SK-N-SH treated with all-trans-retinoic acid at 6 μM for 48 hours (cell line): Measurements from ENCODE around the gene ARL4D.
"Not testable (repeated sequence)": the region's sequence is repeated elsewhere in the genome, so short reads cannot be mapped to it uniquely, and the experiment has no call there.

Source experiments
- ATAC-seq: fragments of 200-7000 bp; cut with Tn5 transposase; 3 replicates; pipeline ENCODE4 v1.9.1; 2020; ENCODE audit warnings: mild to moderate bottlenecking, moderate library complexity
- ARNTL ChIP-seq: fragments of 450-650 bp; formaldehyde crosslinking; IDR thresholded peaks from 2 replicates; pipeline ENCODE4 v1.5.0; 2020; ENCODE audit warnings: low read depth, mild to moderate bottlenecking, moderate library complexity, borderline replicate concordance
- BACH2 ChIP-seq: fragments of 250-450 bp; sonication (Bioruptor Pico); IDR thresholded peaks from 2 replicates; pipeline ENCODE4 v1.9.0; 2021; ENCODE audit warnings: mild to moderate bottlenecking, borderline replicate concordance
- CSDC2 ChIP-seq: fragments of 250-450 bp; sonication (Bioruptor Pico); IDR thresholded peaks from 2 replicates; pipeline ENCODE4 v1.5.0; 2020; ENCODE audit warnings: mild to moderate bottlenecking, moderate library complexity
- ESRRG ChIP-seq: fragments of 250-450 bp; sonication (Bioruptor Pico); IDR thresholded peaks from 2 replicates; pipeline ENCODE4 v1.6.1; 2021; ENCODE audit warnings: mild to moderate bottlenecking
- GLIS3 ChIP-seq: fragments of 250-450 bp; sonication (Bioruptor Pico); IDR thresholded peaks from 2 replicates; pipeline ENCODE4 v1.5.0; 2020; ENCODE audit warnings: mild to moderate bottlenecking, moderate library complexity
- ISL1 ChIP-seq: fragments of 250-450 bp; sonication (Bioruptor Pico); IDR thresholded peaks from 2 replicates; pipeline ENCODE4 v2.1.2; 2022; ENCODE audit warnings: mild to moderate bottlenecking, moderate library complexity
- OSR1 ChIP-seq: fragments of 250-450 bp; sonication (Bioruptor Pico); IDR thresholded peaks from 2 replicates; pipeline ENCODE4 v1.8.0; 2022; ENCODE audit warnings: moderate library complexity, mild to moderate bottlenecking, inconsistent platforms
- PPARA ChIP-seq: fragments of 250-450 bp; sonication (Bioruptor Pico); IDR thresholded peaks from 2 replicates; pipeline ENCODE4 v1.5.0; 2020; ENCODE audit warnings: mild to moderate bottlenecking, borderline replicate concordance
- RARB ChIP-seq: fragments of 250-450 bp; sonication (Bioruptor Pico); IDR thresholded peaks from 2 replicates; pipeline ENCODE4 v1.8.0; 2021; ENCODE audit warnings: mild to moderate bottlenecking, moderate library complexity
- SNAI2 ChIP-seq: fragments of 250-450 bp; sonication (Bioruptor Pico); IDR thresholded peaks from 2 replicates; pipeline ENCODE4 v1.5.0; 2020; ENCODE audit warnings: mild to moderate bottlenecking, moderate library complexity
- TOX ChIP-seq: fragments of 250-450 bp; sonication (Bioruptor Pico); IDR thresholded peaks from 2 replicates; pipeline ENCODE4 v1.8.0; 2021; ENCODE audit warnings: mild to moderate bottlenecking, moderate library complexity, borderline replicate concordance
- ZC3H10 ChIP-seq: fragments of 250-450 bp; sonication (Bioruptor Pico); IDR thresholded peaks from 2 replicates; pipeline ENCODE4 v1.5.1; 2021; ENCODE audit warnings: mild to moderate bottlenecking, moderate library complexity
- ZFP3 ChIP-seq: fragments of 250-450 bp; sonication (Bioruptor Pico); IDR thresholded peaks from 2 replicates; pipeline ENCODE4 v1.5.0; 2020; ENCODE audit warnings: mild to moderate bottlenecking, moderate library complexity
- ZFP30 ChIP-seq: fragments of 450-650 bp; formaldehyde crosslinking; IDR thresholded peaks from 2 replicates; pipeline ENCODE4 v1.5.0; 2022; ENCODE audit warnings: mild to moderate bottlenecking, moderate library complexity
- ZNF565 ChIP-seq: fragments of 450-650 bp; formaldehyde crosslinking; conservative IDR thresholded peaks from 2 replicates; pipeline ENCODE4 v1.5.0; 2020; ENCODE audit warnings: low read depth, mild to moderate bottlenecking, moderate library complexity
- ZNF70 ChIP-seq: fragments of 450-650 bp; formaldehyde crosslinking; IDR thresholded peaks from 2 replicates; pipeline ENCODE4 v1.5.0; 2020; ENCODE audit warnings: mild to moderate bottlenecking, moderate library complexity
- ZNF8 ChIP-seq: fragments of 450-650 bp; formaldehyde crosslinking; IDR thresholded peaks from 2 replicates; pipeline ENCODE4 v1.5.0; 2020; ENCODE audit warnings: mild to moderate bottlenecking, moderate library complexity
- TF ChIP-seq, protein P1 (sequence below): fragments of 250-450 bp; sonication (Bioruptor Pico); IDR thresholded peaks from 2 replicates; pipeline ENCODE4 v1.5.0; 2020; ENCODE audit warnings: mild to moderate bottlenecking, moderate library complexity
- TF ChIP-seq, protein P2 (sequence below): fragments of 250-450 bp; sonication (Bioruptor Pico); IDR thresholded peaks from 2 replicates; pipeline ENCODE4 v1.8.0; 2021; ENCODE audit warnings: low read depth, mild to moderate bottlenecking, moderate library complexity, borderline replicate concordance
- TF ChIP-seq, protein P3 (sequence below): fragments of 250-450 bp; sonication (Bioruptor Pico); IDR thresholded peaks from 2 replicates; pipeline ENCODE4 v1.5.1; 2020; ENCODE audit warnings: low read depth, mild to moderate bottlenecking, moderate library complexity
- TF ChIP-seq, protein P4 (sequence below): fragments of 250-450 bp; sonication (Bioruptor Pico); IDR thresholded peaks from 2 replicates; pipeline ENCODE4 v1.5.1; 2021; ENCODE audit warnings: mild to moderate bottlenecking, moderate library complexity

Gene ARL4D

GRCh38 chr17:43372273-43372911 lies 26.4 kb upstream of the ARL4D start:
- TF ChIP-seq, protein P1, sequence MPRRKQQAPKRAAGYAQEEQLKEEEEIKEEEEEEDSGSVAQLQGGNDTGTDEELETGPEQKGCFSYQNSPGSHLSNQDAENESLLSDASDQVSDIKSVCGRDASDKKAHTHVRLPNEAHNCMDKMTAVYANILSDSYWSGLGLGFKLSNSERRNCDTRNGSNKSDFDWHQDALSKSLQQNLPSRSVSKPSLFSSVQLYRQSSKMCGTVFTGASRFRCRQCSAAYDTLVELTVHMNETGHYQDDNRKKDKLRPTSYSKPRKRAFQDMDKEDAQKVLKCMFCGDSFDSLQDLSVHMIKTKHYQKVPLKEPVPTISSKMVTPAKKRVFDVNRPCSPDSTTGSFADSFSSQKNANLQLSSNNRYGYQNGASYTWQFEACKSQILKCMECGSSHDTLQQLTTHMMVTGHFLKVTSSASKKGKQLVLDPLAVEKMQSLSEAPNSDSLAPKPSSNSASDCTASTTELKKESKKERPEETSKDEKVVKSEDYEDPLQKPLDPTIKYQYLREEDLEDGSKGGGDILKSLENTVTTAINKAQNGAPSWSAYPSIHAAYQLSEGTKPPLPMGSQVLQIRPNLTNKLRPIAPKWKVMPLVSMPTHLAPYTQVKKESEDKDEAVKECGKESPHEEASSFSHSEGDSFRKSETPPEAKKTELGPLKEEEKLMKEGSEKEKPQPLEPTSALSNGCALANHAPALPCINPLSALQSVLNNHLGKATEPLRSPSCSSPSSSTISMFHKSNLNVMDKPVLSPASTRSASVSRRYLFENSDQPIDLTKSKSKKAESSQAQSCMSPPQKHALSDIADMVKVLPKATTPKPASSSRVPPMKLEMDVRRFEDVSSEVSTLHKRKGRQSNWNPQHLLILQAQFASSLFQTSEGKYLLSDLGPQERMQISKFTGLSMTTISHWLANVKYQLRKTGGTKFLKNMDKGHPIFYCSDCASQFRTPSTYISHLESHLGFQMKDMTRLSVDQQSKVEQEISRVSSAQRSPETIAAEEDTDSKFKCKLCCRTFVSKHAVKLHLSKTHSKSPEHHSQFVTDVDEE (CRISPR knock-in tag), result no peak
- TF ChIP-seq, protein P2, sequence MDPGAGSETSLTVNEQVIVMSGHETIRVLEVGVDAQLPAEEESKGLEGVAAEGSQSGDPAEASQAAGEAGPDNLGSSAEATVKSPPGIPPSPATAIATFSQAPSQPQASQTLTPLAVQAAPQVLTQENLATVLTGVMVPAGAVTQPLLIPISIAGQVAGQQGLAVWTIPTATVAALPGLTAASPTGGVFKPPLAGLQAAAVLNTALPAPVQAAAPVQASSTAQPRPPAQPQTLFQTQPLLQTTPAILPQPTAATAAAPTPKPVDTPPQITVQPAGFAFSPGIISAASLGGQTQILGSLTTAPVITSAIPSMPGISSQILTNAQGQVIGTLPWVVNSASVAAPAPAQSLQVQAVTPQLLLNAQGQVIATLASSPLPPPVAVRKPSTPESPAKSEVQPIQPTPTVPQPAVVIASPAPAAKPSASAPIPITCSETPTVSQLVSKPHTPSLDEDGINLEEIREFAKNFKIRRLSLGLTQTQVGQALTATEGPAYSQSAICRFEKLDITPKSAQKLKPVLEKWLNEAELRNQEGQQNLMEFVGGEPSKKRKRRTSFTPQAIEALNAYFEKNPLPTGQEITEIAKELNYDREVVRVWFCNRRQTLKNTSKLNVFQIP (CRISPR knock-in tag), result no peak
- TF ChIP-seq TOX (CRISPR knock-in tag) (no peak), ARNTL (CRISPR knock-in tag) (no peak), ZC3H10 (CRISPR knock-in tag) (no peak), RARB (no peak)
- TF ChIP-seq, protein P3, sequence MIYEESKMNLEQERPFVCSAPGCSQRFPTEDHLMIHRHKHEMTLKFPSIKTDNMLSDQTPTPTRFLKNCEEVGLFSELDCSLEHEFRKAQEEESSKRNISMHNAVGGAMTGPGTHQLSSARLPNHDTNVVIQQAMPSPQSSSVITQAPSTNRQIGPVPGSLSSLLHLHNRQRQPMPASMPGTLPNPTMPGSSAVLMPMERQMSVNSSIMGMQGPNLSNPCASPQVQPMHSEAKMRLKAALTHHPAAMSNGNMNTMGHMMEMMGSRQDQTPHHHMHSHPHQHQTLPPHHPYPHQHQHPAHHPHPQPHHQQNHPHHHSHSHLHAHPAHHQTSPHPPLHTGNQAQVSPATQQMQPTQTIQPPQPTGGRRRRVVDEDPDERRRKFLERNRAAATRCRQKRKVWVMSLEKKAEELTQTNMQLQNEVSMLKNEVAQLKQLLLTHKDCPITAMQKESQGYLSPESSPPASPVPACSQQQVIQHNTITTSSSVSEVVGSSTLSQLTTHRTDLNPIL, result no peak
- no peak for ATAC-seq

DNA sequence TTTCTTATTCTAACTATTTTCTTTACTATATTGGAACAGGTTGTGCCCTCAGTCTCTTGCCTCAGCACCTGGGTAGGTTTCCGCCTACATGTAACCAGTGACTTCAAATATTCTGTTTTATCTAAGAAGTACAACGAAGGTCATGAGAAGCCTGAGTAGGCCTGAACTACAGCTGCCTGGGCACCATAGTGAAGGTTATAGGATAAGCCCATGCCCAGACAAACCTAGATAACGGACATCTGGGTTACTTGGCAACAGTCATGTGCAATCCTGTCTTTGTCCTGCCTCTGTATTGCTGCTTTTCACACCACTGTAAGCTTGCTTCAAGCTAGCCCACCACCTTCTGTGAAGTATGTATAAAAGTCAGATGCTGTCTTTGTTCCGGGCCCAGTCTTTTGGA lies 25.4 kb upstream of the ARL4D start:
- no peak for TF ChIP-seq GLIS3 (CRISPR knock-in tag)
- TF ChIP-seq ZNF8, result no peak
- TF ChIP-seq CSDC2 (CRISPR knock-in tag), result no peak
- no peak for TF ChIP-seq ZFP30
- no peak for TF ChIP-seq RARB
- TF ChIP-seq TOX (CRISPR knock-in tag), result no peak
- TF ChIP-seq, all 23 proteins: peak for 0
- ATAC-seq, result no peak

DNA sequence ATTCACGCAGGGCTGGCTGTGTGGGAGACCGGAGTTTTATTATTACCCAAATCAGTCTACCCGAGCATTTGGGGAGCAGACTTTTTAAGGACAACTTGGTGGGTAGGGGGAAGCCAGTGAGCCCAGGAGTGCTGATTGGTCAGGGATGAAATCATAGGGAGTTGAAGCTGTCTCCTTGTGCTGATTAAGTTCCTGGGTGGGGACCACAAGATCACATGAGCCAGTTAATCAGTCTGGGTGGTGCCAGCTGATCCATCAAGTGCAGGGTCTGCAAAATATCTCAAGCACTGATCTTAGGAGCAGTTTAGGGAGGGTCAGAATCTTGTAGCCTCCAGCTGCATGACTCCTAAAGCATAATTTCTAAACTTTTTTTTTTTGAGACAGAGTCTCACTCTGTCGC lies 22.9 kb upstream of the ARL4D start:
- not testable (repeated sequence) for ATAC-seq

GRCh38 chr17:43377056-43377810 lies 21.6 kb upstream of the ARL4D start:
- no peak for TF ChIP-seq BACH2 (CRISPR knock-in tag)
- no peak for TF ChIP-seq PPARA (CRISPR knock-in tag)
- TF ChIP-seq ARNTL (CRISPR knock-in tag), result no peak
- no peak for TF ChIP-seq ZC3H10 (CRISPR knock-in tag)
- no peak for TF ChIP-seq ZNF70 (CRISPR knock-in tag)
- TF ChIP-seq ZFP30, result no peak
- no peak for TF ChIP-seq ESRRG (CRISPR knock-in tag)
- TF ChIP-seq ISL1 (CRISPR knock-in tag), result no peak
- TF ChIP-seq ZNF565 (CRISPR knock-in tag), result no peak
- no peak for TF ChIP-seq OSR1
- no peak for TF ChIP-seq ZFP3 (CRISPR knock-in tag)
- TF ChIP-seq, protein P1 (CRISPR knock-in tag), result no peak
- TF ChIP-seq SNAI2 (CRISPR knock-in tag), result no peak
- TF ChIP-seq, protein P2 (CRISPR knock-in tag), result no peak
- TF ChIP-seq, protein P3, result no peak
- TF ChIP-seq TOX (CRISPR knock-in tag), result no peak
- TF ChIP-seq CSDC2 (CRISPR knock-in tag), result no peak
- TF ChIP-seq, protein P4, sequence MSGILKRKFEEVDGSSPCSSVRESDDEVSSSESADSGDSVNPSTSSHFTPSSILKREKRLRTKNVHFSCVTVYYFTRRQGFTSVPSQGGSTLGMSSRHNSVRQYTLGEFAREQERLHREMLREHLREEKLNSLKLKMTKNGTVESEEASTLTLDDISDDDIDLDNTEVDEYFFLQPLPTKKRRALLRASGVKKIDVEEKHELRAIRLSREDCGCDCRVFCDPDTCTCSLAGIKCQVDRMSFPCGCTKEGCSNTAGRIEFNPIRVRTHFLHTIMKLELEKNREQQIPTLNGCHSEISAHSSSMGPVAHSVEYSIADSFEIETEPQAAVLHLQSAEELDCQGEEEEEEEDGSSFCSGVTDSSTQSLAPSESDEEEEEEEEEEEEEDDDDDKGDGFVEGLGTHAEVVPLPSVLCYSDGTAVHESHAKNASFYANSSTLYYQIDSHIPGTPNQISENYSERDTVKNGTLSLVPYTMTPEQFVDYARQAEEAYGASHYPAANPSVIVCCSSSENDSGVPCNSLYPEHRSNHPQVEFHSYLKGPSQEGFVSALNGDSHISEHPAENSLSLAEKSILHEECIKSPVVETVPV, result no peak
- TF ChIP-seq RARB, result no peak
- no peak for TF ChIP-seq GLIS3 (CRISPR knock-in tag)
- no peak for ATAC-seq
